Gastroesophageal sphincter (tissue), 4 donors: ENCODE results near the gene PRDM15. TPM values are rescaled to one million over a fixed set of nuclear protein-coding genes. Genes with fewer than 3 reads are reported as not detected.

Experiments used
- ATAC-seq: fragments of 150-250 bp; one replicate; pipeline ENCODE4 v1.9.1; 2016; ENCODE audit warnings: mild to moderate bottlenecking, moderate library complexity
- H3K27ac ChIP-seq, 4 donors: fragments of 200-600 bp; sonication (generic) in 3 of 4; 1 replicate in 3 of 4; 2 replicates in 1 of 4; pipeline ENCODE4 v1.5.1; 2016 to 2019
- H3K27me3 ChIP-seq: fragments of 200-600 bp; sonication (generic); one replicate; pipeline ENCODE4 v1.5.1; 2019
- H3K36me3 ChIP-seq, 2 donors: fragments of 200-600 bp; sonication (generic); one replicate each; pipeline ENCODE4 v1.5.1; 2019; ENCODE audit warnings: control low read depth in 1 of 2
- H3K4me1 ChIP-seq, 3 donors: fragments of 200-600 bp; sonication (generic); 1 replicate in 2 of 3; 2 replicates in 1 of 3; pipeline ENCODE4 v1.5.1; 2016 to 2019; ENCODE audit warnings: control low read depth in 2 of 3
- H3K4me3 ChIP-seq, 2 donors: fragments of 200-600 bp; sonication (generic); one replicate each; pipeline ENCODE4 v1.5.1; 2019; ENCODE audit warnings: mild to moderate bottlenecking in 1 of 2, moderate library complexity in 1 of 2
- H3K9me3 ChIP-seq, 3 donors: fragments of 200-600 bp; sonication (generic); one replicate each; pipeline ENCODE4 v1.5.1; 2017 to 2019; ENCODE audit warnings: control low read depth in 2 of 3
- CTCF ChIP-seq, 4 experiments: fragments of 200-600 bp in 2 of 4; fragments of 450-650 bp in 2 of 4; sonication (generic) in 1 of 4; IDR thresholded peaks; one replicate each; pipeline ENCODE4 v1.5.1; 2017 to 2019; ENCODE audit warnings: antibody characterized with exemption in 4 of 4, mild to moderate bottlenecking in 2 of 4, moderate library complexity in 2 of 4
- EP300 ChIP-seq: sonication (generic); formaldehyde crosslinking; IDR thresholded peaks from one replicate; pipeline ENCODE4 v1.6.1; 2017; ENCODE audit warnings: antibody characterized with exemption, mild to moderate bottlenecking
- POLR2A ChIP-seq, 2 donors: fragments of 450-650 bp; IDR thresholded peaks; one replicate each; pipeline ENCODE4 v1.6.1; 2017; ENCODE audit warnings: antibody characterized with exemption in 2 of 2, mild to moderate bottlenecking in 2 of 2, moderate library complexity in 1 of 2
- POLR2AphosphoS5 ChIP-seq: sonication (generic); formaldehyde crosslinking; IDR thresholded peaks from one replicate; pipeline ENCODE4 v1.6.1; 2017; ENCODE audit warnings: antibody characterized with exemption
- WGBS, 2 donors: methylation state at CpG; one replicate each; pipeline ENCODE4 v1.1.5; 2018; ENCODE audit warnings: low coverage in 1 of 2; 5-methylcytosine and 5-hydroxymethylcytosine counted together
- total RNA-seq, 4 donors: library from RNA; depleted of rRNA; stranded (reverse); fragments of >200 nt; gene quantifications; one replicate each; pipeline ENCODE4 v1.1.0, GENCODE V29; 2016

Gene PRDM15
- total RNA-seq, 4 donors from 2014 or later = 2.9 to 8.2 (median 7.2) TPM

DNA sequence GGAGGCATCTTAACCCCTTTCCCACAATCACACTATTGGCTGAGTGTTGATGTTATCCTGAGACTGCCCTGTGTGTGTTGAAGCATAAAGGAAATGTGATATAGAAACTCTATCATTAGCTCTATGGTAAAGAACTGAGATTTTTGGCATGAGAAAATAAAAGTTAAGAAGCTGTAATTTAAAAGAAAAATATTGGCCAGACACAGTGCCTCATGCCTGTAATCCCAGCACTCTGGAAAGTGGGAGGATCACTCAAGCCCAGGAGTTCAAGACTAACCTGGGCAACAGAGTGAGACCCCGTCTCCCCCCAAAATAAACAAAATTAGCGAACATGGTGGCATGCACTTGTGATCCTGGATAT lies 98.1 kb downstream of the PRDM15 start:
- H3K36me3 ChIP-seq = no peaks in the 10 kb centered on the region
- TF ChIP-seq POLR2A (IDR thresholded peaks at IDR 0.05) (no peak), POLR2AphosphoS5 (no peak), EP300 (no peak), CTCF (IDR thresholded peaks at IDR 0.05) (no peak)
- H3K4me1 ChIP-seq = peaks cover 0 to 24% (median 3%) of the 10 kb centered on the region in 3 donors
- ATAC-seq = no peak
- no peaks in the 10 kb centered on the region for H3K9me3 ChIP-seq
- H3K27me3 ChIP-seq = peaks cover 82% of the 10 kb centered on the region
- WGBS, 2 donors = 64% methylated on average over 2 of the region's 2 CpGs; no CpG with 5 or more reads in 1 of the 2 donors
- H3K27ac ChIP-seq = no peak overlapping the region
- no peak overlapping the region for H3K4me3 ChIP-seq

- Histone ChIP-seq H3K9me3 (no peaks in the 10 kb centered on the region), H3K4me1 (peaks cover 0 to 24% (median 3%) of the 10 kb centered on the region in 3 donors), H3K27me3 (peaks cover 84% of the 10 kb centered on the region), H3K36me3 (no peaks in the 10 kb centered on the region), H3K4me3 (no peak overlapping the region), H3K27ac (no peak overlapping the region)
- ATAC-seq = no peak
- no peak for TF ChIP-seq CTCF (IDR thresholded peaks at IDR 0.05)
- no peak for TF ChIP-seq POLR2A (IDR thresholded peaks at IDR 0.05)
- no peak for TF ChIP-seq EP300
- TF ChIP-seq POLR2AphosphoS5 = no peak
- 40 to 57% methylated on average over 1 of the region's 1 CpG for WGBS, 2 donors
These were observed 98.7 kb downstream of the PRDM15 start for GRCh38 chr21:41780337-41781049.

DNA sequence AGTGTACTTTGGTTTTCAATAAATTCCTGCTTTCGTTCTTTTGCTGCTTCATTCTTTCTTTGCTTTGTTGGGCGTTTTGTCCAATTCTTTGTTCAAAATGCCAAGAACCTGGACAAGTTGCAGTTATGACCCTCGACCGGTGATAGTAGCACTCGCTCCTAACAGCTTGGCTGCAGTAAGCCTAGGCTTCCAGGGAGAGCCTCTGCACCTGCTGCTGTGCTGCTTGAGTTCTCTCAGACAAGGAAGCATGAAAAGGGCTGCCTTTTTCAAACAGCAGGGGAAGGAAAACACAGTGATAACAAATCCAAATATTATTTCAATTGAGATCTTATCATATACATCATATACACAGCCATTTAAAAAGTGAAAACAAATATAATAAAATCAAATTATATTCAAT lies 99.5 kb downstream of the PRDM15 start:
- Histone ChIP-seq H3K27ac (no peak overlapping the region), H3K4me3 (no peak overlapping the region), H3K27me3 (peaks cover 83% of the 10 kb centered on the region), H3K4me1 (peaks cover 0 to 24% (median 3%) of the 10 kb centered on the region in 3 donors), H3K9me3 (no peaks in the 10 kb centered on the region), H3K36me3 (no peaks in the 10 kb centered on the region)
- no peak for ATAC-seq
- 32 to 45% methylated on average over 5 of the region's 5 CpGs for WGBS, 2 donors
- TF ChIP-seq POLR2AphosphoS5 = no peak
- no peak for TF ChIP-seq POLR2A (IDR thresholded peaks at IDR 0.05)
- no peak for TF ChIP-seq CTCF (IDR thresholded peaks at IDR 0.05)
- no peak for TF ChIP-seq EP300

DNA sequence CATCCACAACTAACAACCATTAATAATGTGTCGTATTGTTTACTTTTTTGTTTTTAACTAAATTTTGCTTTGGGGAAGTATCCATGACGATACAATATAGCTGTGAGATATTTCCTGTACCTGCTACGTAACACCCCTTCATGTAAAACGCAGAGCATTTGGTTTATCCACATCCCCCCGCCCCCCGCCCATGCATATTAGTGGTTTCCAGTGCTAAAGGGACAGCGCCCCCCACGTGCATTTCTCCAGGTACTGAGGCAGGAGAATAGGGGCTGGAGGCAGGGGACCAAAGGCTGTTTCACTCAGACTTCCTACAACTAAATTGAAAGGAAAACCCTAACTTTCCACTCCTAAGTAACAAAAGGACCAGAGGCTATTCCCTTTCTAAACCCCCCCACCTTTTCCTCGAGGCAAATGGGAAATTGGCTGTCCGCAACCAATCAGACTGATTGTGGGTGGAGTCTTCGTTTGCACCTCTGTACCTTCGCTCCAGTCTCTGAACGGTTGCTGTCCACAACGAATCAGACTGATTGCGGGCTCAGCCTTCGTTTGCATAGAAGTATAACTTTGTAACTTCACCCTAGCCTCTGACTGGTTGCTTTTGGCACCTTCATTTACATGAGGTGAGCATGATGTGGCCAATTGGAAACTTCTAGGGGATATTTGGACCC lies 100.1 kb downstream of the PRDM15 start:
- H3K36me3 ChIP-seq = no peaks in the 10 kb centered on the region
- peaks cover 82% of the 10 kb centered on the region for H3K27me3 ChIP-seq
- peaks cover 0 to 24% (median 3%) of the 10 kb centered on the region in 3 donors for H3K4me1 ChIP-seq
- no peak for ATAC-seq
- no peaks in the 10 kb centered on the region for H3K9me3 ChIP-seq
- no peak overlapping the region for H3K4me3 ChIP-seq
- 12 to 50% methylated on average over 1 to 7 of the region's 16 CpGs for WGBS, 2 donors
- H3K27ac ChIP-seq = no peak overlapping the region
- TF ChIP-seq POLR2AphosphoS5 (no peak), CTCF (IDR thresholded peaks at IDR 0.05) (no peak), EP300 (no peak), POLR2A (IDR thresholded peaks at IDR 0.05) (no peak)
